Sciatic nerve (tissue), 2 donors: ENCODE measurements around the gene ZNF674. TPM values are rescaled to one million over a fixed set of nuclear protein-coding genes. Genes with fewer than 3 reads are reported as not detected.

Experiments used
- ATAC-seq: fragments of 200-7000 bp; cut with Tn5 transposase; one replicate; pipeline ENCODE4 v1.9.1; 2020; ENCODE audit warnings: mild to moderate bottlenecking, moderate library complexity
- DNase-seq: peaks from one replicate; pipeline ENCODE4 v3.0.0-alpha.2; 2020; ENCODE audit warnings: low spot score
- intact Hi-C: fragments of 100-400 bp; cut with DNase I; formaldehyde crosslinking; loops from one replicate; pipeline ENCODE4 v1.14.2; 2022
- total RNA-seq: library from RNA; stranded (reverse); fragmentation: NEBNext Ultra II Directional; extraction: Animal tissue kit (Norgen Biotek cat#: 25700); gene quantifications from one replicate; pipeline ENCODE4 v1.2.1, GENCODE V29; 2021
- donor health status: DM: no; HTN: no; CAD: no.
- donor health status: DM: no; HTN: no; CAD: no.

The ZNF674 gene
- 6.6 TPM for total RNA-seq

- intact Hi-C loops = no loop called here
- DNase-seq (peak; percentile 95), ATAC-seq (peak; percentile 98)
Observed at GRCh38 chrX:46545111-46546005, at the start of gene ZNF674. TSS of gene ZNF674 (minus strand) at chrX:46545421. CDS start at chrX:46542087, 3,334 bp downstream.

- no peak for ATAC-seq
- intact Hi-C loops = no loop called here
- DNase-seq = no peak
Observed at GRCh38 chrX:46589977-46590723, 44.9 kb upstream of the ZNF674 start.

- peak; percentile 92 for ATAC-seq
- DNase-seq = no peak
- intact Hi-C loops = no loop called here
Observed at GRCh38 chrX:46588263-46588662, 43.0 kb upstream of the ZNF674 start.

DNA sequence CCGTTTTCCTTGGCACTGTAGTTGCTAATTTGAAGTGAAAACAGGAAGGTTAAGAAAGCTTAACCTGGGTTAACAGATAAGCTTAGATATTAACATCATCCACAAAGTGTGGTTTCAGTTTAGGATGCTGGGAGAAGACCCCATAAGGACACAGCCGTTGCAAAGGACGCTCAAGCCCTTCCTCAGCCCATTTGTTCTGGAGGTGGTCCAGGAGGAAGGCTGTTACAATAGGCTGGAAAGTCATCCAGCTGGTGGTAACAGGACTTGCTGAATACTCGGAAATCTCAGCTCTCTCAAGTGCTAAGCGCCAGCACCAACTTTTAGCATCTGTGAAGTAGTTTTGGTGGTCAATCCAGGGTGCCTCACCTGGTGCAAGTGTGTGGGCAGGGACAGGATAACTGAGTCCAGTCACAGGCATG is 42.5 kb upstream of the ZNF674 start:
- intact Hi-C loops = no loop called here
- DNase-seq (no peak), ATAC-seq (peak; percentile 51)

DNA sequence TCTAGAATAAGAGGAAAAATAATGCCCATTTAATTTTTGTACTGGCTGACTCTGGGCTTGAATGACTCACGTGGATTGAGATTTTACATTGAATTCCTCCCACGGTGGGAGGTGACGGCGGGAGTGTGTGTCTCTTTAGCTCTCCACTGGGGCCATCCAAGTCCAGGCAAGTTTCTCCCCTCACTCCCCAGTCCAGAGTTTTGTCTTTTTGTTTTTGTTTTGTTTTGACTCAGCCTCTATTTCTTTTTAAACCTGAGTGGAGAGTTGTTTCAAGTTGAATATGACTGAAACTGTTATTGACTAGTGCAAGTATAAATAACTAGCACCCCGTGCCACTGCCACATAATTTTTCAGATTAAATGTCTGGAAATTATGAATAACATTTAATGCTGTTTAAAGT is 41.9 kb upstream of the ZNF674 start:
- DNase-seq (no peak), ATAC-seq (no peak)
- intact Hi-C loops = no loop called here

- DNase-seq (no peak), ATAC-seq (no peak)
- intact Hi-C loops = no loop called here
Observed at GRCh38 chrX:46584736-46585135, 39.5 kb upstream of the ZNF674 start.

DNA sequence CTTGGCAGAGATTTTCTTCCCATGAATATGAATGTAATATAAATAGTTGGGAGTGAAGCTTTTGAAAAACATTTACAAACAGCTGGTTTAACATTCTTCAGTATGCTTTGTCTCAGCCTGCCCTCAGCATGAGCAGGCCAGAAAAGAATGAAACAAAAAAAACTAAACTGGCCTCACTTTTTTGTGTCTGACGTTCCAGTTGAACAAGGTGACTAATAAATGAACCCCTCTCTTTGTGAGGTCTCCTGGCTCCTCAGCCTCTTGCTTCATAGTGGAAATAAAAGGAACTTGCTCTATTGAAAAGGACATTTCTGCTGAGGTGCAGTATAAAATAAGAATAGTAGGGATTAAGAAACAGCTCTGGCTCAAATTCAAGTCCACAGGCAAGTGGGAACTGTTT is 37.7 kb upstream of the ZNF674 start:
- ATAC-seq = peak; percentile 82
- intact Hi-C loops = no loop called here
- no peak for DNase-seq

GRCh38 chrX:46582325-46582724 is 37.1 kb upstream of the ZNF674 start:
- DNase-seq = no peak
- intact Hi-C loops = no loop called here
- ATAC-seq = no peak

GRCh38 chrX:46580613-46581012 is 35.4 kb upstream of the ZNF674 start:
- no peak for DNase-seq
- intact Hi-C loops = no loop called here

GRCh38 chrX:46579250-46579649 is 34.0 kb upstream of the ZNF674 start:
- DNase-seq (no peak), ATAC-seq (no peak)
- intact Hi-C loops = no loop called here

More at GRCh38 chrX:46580613-46581012, 35.4 kb upstream of the ZNF674 start:
- ATAC-seq = no peak

- no peak for DNase-seq
- intact Hi-C loops = no loop called here
- no peak for ATAC-seq
Observed at GRCh38 chrX:46577221-46578005, 32.2 kb upstream of the ZNF674 start.

GRCh38 chrX:46576458-46576857 is 31.2 kb upstream of the ZNF674 start:
- ATAC-seq (peak; percentile 38), DNase-seq (no peak)
- intact Hi-C loops = no loop called here

- no peak for DNase-seq
- intact Hi-C loops = no loop called here
- ATAC-seq = peak; percentile 47
Observed at GRCh38 chrX:46575991-46576392, 30.8 kb upstream of the ZNF674 start.

GRCh38 chrX:46575586-46575985 is 30.4 kb upstream of the ZNF674 start:
- ATAC-seq = no peak
- no peak for DNase-seq
- intact Hi-C loops = no loop called here

DNA sequence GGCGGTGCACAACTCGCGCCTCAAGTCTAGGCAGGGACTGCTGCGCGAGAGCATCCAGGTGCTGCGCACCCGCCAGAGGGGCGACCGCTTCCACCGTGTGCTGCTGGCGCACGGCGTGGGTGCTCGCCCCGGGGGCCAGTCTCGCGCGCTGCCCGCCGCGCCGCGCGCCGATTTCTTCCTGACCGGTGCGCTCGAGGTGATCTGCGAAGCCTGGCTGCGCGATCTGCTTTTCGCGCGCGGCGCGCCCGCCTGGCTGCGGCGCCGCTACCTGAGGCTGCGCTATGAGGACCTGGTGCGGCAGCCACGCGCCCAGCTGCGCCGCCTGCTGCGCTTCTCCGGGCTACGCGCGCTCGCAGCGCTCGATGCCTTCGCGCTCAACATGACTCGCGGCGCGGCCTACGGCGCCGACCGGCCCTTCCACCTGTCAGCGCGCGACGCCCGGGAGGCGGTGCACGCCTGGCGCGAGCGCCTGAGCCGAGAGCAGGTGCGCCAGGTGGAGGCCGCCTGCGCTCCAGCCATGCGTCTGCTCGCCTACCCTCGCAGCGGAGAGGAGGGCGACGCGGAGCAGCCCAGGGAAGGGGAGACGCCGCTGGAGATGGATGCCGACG is 29.7 kb upstream of the ZNF674 start:
- intact Hi-C loops = no loop called here
- no peak for DNase-seq
- ATAC-seq = no peak

- ATAC-seq (peak; percentile 60), DNase-seq (peak; percentile 70)
- intact Hi-C loops = no loop called here
Observed at GRCh38 chrX:46573892-46574773, 28.9 kb upstream of the ZNF674 start.

- DNase-seq (peak; percentile 65), ATAC-seq (peak; percentile 85)
- intact Hi-C loops = no loop called here
Observed at GRCh38 chrX:46573331-46573891, 28.2 kb upstream of the ZNF674 start, which contains the start of gene CHST7. TSS of gene CHST7 (plus strand) at chrX:46573765. CDS start at chrX:46573932, 167 bp downstream.
